ENCODE data around the gene CEACAM21. TPM values are rescaled to one million over a fixed set of nuclear protein-coding genes. Genes with fewer than 3 reads are reported as not detected.

CEACAM21 gene
- total RNA-seq, 3 donors from 2014 or later = 0.44 to 0.66 (median 0.64) TPM

GRCh38 chr19:41619018-41619556, 43.1 kb downstream of the CEACAM21 start:
- no peak overlapping the region for H3K27ac ChIP-seq
- DNase-seq (ENCODE audit: low spot score in 2 of 2) = no peak
- H3K4me1 ChIP-seq = no peaks in the 10 kb centered on the region
- H3K36me3 ChIP-seq = no peaks in the 10 kb centered on the region
- no peak overlapping the region for H3K4me3 ChIP-seq
- TF ChIP-seq CTCF (IDR thresholded peaks at IDR 0.05) = no peak
- TF ChIP-seq POLR2AphosphoS5 (IDR thresholded peaks at IDR 0.05) = no peak
- TF ChIP-seq POLR2A (IDR thresholded peaks at IDR 0.05) = no peak
- intact Hi-C loops (cut with DNase I; ENCODE audit: low total_unique reads) = no loop called here
- peaks cover 0 to 17% of the 10 kb centered on the region in 2 donors for H3K27me3 ChIP-seq
- no peaks in the 10 kb centered on the region for H3K9me3 ChIP-seq

GRCh38 chr19:41620171-41620570, 44.2 kb downstream of the CEACAM21 start:
- Histone ChIP-seq H3K36me3 (no peaks in the 10 kb centered on the region), H3K4me1 (no peaks in the 10 kb centered on the region), H3K27me3 (peaks cover 0 to 12% of the 10 kb centered on the region in 2 donors), H3K4me3 (no peak overlapping the region), H3K9me3 (no peaks in the 10 kb centered on the region), H3K27ac (no peak overlapping the region)
- intact Hi-C loops (cut with DNase I; ENCODE audit: low total_unique reads) = no loop called here
- no peak for DNase-seq (ENCODE audit: low spot score in 2 of 2)
- TF ChIP-seq POLR2AphosphoS5 (IDR thresholded peaks at IDR 0.05) = no peak
- no peak for TF ChIP-seq POLR2A (IDR thresholded peaks at IDR 0.05)
- TF ChIP-seq CTCF (IDR thresholded peaks at IDR 0.05) = no peak

- intact Hi-C loops (cut with DNase I; ENCODE audit: low total_unique reads) = no loop called here
- no peak for DNase-seq (ENCODE audit: low spot score in 2 of 2)
- no peaks in the 10 kb centered on the region for H3K4me1 ChIP-seq
- H3K27ac ChIP-seq = no peak overlapping the region
- H3K9me3 ChIP-seq = no peaks in the 10 kb centered on the region
- H3K36me3 ChIP-seq = no peaks in the 10 kb centered on the region
- H3K27me3 ChIP-seq = peaks cover 0 to 15% of the 10 kb centered on the region in 2 donors
- H3K4me3 ChIP-seq = no peak overlapping the region
- no peak for TF ChIP-seq POLR2AphosphoS5 (IDR thresholded peaks at IDR 0.05)
- TF ChIP-seq CTCF (IDR thresholded peaks at IDR 0.05) = no peak
- no peak for TF ChIP-seq POLR2A (IDR thresholded peaks at IDR 0.05)
Measured at GRCh38 chr19:41621226-41621625, 45.3 kb downstream of the CEACAM21 start.

GRCh38 chr19:41621654-41622053, 45.7 kb downstream of the CEACAM21 start:
- DNase-seq (ENCODE audit: low spot score in 2 of 2) = no peak
- Histone ChIP-seq H3K27me3 (peaks cover 0 to 18% of the 10 kb centered on the region in 2 donors), H3K4me3 (no peak overlapping the region), H3K27ac (no peak overlapping the region), H3K36me3 (no peaks in the 10 kb centered on the region), H3K9me3 (no peaks in the 10 kb centered on the region), H3K4me1 (no peaks in the 10 kb centered on the region)
- intact Hi-C loops (cut with DNase I; ENCODE audit: low total_unique reads) = no loop called here
- TF ChIP-seq CTCF (IDR thresholded peaks at IDR 0.05) = no peak
- TF ChIP-seq POLR2AphosphoS5 (IDR thresholded peaks at IDR 0.05) = no peak
- no peak for TF ChIP-seq POLR2A (IDR thresholded peaks at IDR 0.05)

- intact Hi-C loops (cut with DNase I; ENCODE audit: low total_unique reads) = no loop called here
- no peak for TF ChIP-seq CTCF (IDR thresholded peaks at IDR 0.05)
- TF ChIP-seq POLR2A (IDR thresholded peaks at IDR 0.05) = no peak
- TF ChIP-seq POLR2AphosphoS5 (IDR thresholded peaks at IDR 0.05) = no peak
- Histone ChIP-seq H3K27ac (no peak overlapping the region), H3K4me3 (no peak overlapping the region), H3K4me1 (no peaks in the 10 kb centered on the region), H3K27me3 (peaks cover 0 to 34% of the 10 kb centered on the region in 2 donors), H3K36me3 (no peaks in the 10 kb centered on the region), H3K9me3 (no peaks in the 10 kb centered on the region)
- DNase-seq (ENCODE audit: low spot score in 2 of 2) = no peak
Measured at GRCh38 chr19:41623360-41623759, 47.4 kb downstream of the CEACAM21 start.

Measured in breast epithelium (tissue), 4 donors.